Small intestine (tissue), 7 donors: ENCODE results near the gene KLF15. TPM values are rescaled to one million over a fixed set of nuclear protein-coding genes. Genes with fewer than 3 reads are reported as not detected.

Source experiments
- DNase-seq, 2 donors: peaks; one replicate each; pipeline versions ENCODE4 v3.0.0 to v3.0.0-alpha.2; 2013
- FAIRE-seq: peaks from 2 replicates; lab custom pipeline; 2012; peaks lifted over from hg19 to GRCh38; lab: Jason Lieb, UNC
- H3K27ac ChIP-seq, 3 donors: one replicate each; pipeline ENCODE4 v1.5.1; 2013; ENCODE audit warnings: low read length in 2 of 3, mild to moderate bottlenecking in 2 of 3, control low read depth in 1 of 3, inconsistent platforms in 1 of 3, low read depth in 1 of 3, moderate library complexity in 1 of 3
- H3K27me3 ChIP-seq, 3 donors: one replicate each; pipeline ENCODE4 v1.6.1; 2013; ENCODE audit warnings: low read length in 3 of 3, inconsistent platforms in 1 of 3; ENCODE audit not compliant: control insufficient read depth in 3 of 3, insufficient read depth in 3 of 3
- H3K36me3 ChIP-seq, 3 donors: one replicate each; pipeline ENCODE4 v1.6.1; 2013; ENCODE audit warnings: low read length in 3 of 3, inconsistent platforms in 1 of 3, low read depth in 1 of 3, mild to moderate bottlenecking in 1 of 3, moderate library complexity in 1 of 3; ENCODE audit not compliant: control insufficient read depth in 3 of 3, insufficient read depth in 2 of 3
- H3K4me1 ChIP-seq, 3 donors: one replicate each; pipeline ENCODE4 v1.6.1; 2013; ENCODE audit warnings: low read length in 2 of 3, inconsistent platforms in 1 of 3, low read depth in 1 of 3, mild to moderate bottlenecking in 1 of 3, moderate library complexity in 1 of 3; ENCODE audit not compliant: control insufficient read depth in 3 of 3, insufficient read depth in 2 of 3
- H3K4me3 ChIP-seq, 3 donors: one replicate each; pipeline ENCODE4 v1.5.1; 2013; ENCODE audit warnings: low read length in 3 of 3, control low read depth in 1 of 3, inconsistent platforms in 1 of 3, low read depth in 1 of 3, mild to moderate bottlenecking in 1 of 3, moderate library complexity in 1 of 3
- H3K9me3 ChIP-seq, 2 donors: one replicate each; pipeline ENCODE4 v1.6.1; 2013; ENCODE audit warnings: low read depth in 1 of 2, low read length in 1 of 2; ENCODE audit not compliant: control insufficient read depth in 2 of 2, insufficient read depth in 1 of 2
- whole genome bisulfite sequencing, 3 donors: extraction: QIAGEN DNeasy Blood & Tissue Kit; methylation state at CpG; one replicate each; pipeline ENCODE4 v1.1.7; 2013; 5-methylcytosine and 5-hydroxymethylcytosine counted together
- polyA plus RNA-seq, 4 donors: library from polyadenylated mRNA; stranded (reverse) in 3 of 4; unstranded in 1 of 4; fragments of 200-250 nt in 3 of 4; fragments of 120-200 nt in 1 of 4; gene quantifications; one replicate each; pipeline versions ENCODE4 v1.2.1 to v1.2.3, GENCODE V29; 2013
- donor health status: healthy with polysubstance abuse.
- donor health status: control.
- donor health status: control.
- donor health status: Bipolar disorder and iron deficiency.
- donor health status: healthy.

Gene KLF15
- polyA plus RNA-seq, 4 donors: 0.45 to 9.7 (median 2.0) TPM

- FAIRE-seq (no peak), DNase-seq (no peak)
- WGBS, 3 donors: 84 to 88% (median 86%) methylated on average over 7 of the region's 7 CpGs
- peaks cover 0 to 20% (median 0%) of the 10 kb centered on the region in 3 donors for H3K4me1 ChIP-seq
- H3K9me3 ChIP-seq: peaks cover 0 to 6% of the 10 kb centered on the region in 2 donors
- no peaks in the 10 kb centered on the region for H3K36me3 ChIP-seq
- H3K4me3 ChIP-seq: no peak overlapping the region
- peaks cover 0 to 29% (median 5%) of the 10 kb centered on the region in 3 donors for H3K27me3 ChIP-seq
- H3K27ac ChIP-seq: no peak overlapping the region
Measured at GRCh38 chr3:126354776-126355175, 2.4 kb downstream of the KLF15 start.

- DNase-seq (no peak), FAIRE-seq (no peak)
- Histone ChIP-seq H3K27ac (no peak overlapping the region), H3K4me3 (no peak overlapping the region), H3K4me1 (peaks cover 0 to 20% (median 0%) of the 10 kb centered on the region in 3 donors), H3K9me3 (peaks cover 0 to 3% of the 10 kb centered on the region in 2 donors), H3K36me3 (no peaks in the 10 kb centered on the region), H3K27me3 (peaks cover 0 to 22% (median 3%) of the 10 kb centered on the region in 3 donors)
- WGBS, 3 donors: 81 to 91% (median 88%) methylated on average over 8 of the region's 8 CpGs
Measured at GRCh38 chr3:126353694-126354321, 3.4 kb downstream of the KLF15 start.

GRCh38 chr3:126352476-126353454 lies 4.4 kb downstream of the KLF15 start:
- peaks cover 0 to 18% (median 0%) of the 10 kb centered on the region in 3 donors for H3K4me1 ChIP-seq
- FAIRE-seq (no peak), DNase-seq (no peak)
- 85 to 91% (median 86%) methylated on average over 26 to 27 of the region's 27 CpGs for WGBS, 3 donors
- no peak overlapping the region for H3K27ac ChIP-seq
- H3K36me3 ChIP-seq: no peaks in the 10 kb centered on the region
- H3K4me3 ChIP-seq: no peak overlapping the region
- H3K9me3 ChIP-seq: no peaks in the 10 kb centered on the region
- H3K27me3 ChIP-seq: peaks cover 0 to 11% (median 0%) of the 10 kb centered on the region in 3 donors

GRCh38 chr3:126351771-126352475 lies 5.3 kb downstream of the KLF15 start:
- 88 to 93% (median 91%) methylated on average over 15 to 18 of the region's 18 CpGs for WGBS, 3 donors
- DNase-seq: no peak
- Histone ChIP-seq H3K9me3 (no peaks in the 10 kb centered on the region), H3K27me3 (peaks cover 0 to 8% (median 0%) of the 10 kb centered on the region in 3 donors), H3K4me1 (peaks cover 0 to 15% (median 0%) of the 10 kb centered on the region in 3 donors), H3K36me3 (no peaks in the 10 kb centered on the region), H3K27ac (no peak overlapping the region), H3K4me3 (no peak overlapping the region)
- no peak for FAIRE-seq

- Histone ChIP-seq H3K27ac (no peak overlapping the region), H3K4me3 (no peak overlapping the region)
Measured at GRCh38 chr3:126351086-126351770, 6.0 kb downstream of the KLF15 start.

GRCh38 chr3:126350502-126351085 lies 6.6 kb downstream of the KLF15 start:
- no peak for DNase-seq
- Histone ChIP-seq H3K9me3 (no peaks in the 10 kb centered on the region), H3K4me1 (peaks cover 0 to 4% (median 0%) of the 10 kb centered on the region in 3 donors), H3K4me3 (no peak overlapping the region), H3K27ac (no peak overlapping the region), H3K36me3 (no peaks in the 10 kb centered on the region), H3K27me3 (no peaks in the 10 kb centered on the region)
- no peak for FAIRE-seq
- 81 to 87% (median 84%) methylated on average over 9 of the region's 9 CpGs for WGBS, 3 donors

More at GRCh38 chr3:126351086-126351770, 6.0 kb downstream of the KLF15 start:
- Histone ChIP-seq H3K36me3 (no peaks in the 10 kb centered on the region), H3K9me3 (no peaks in the 10 kb centered on the region), H3K4me1 (peaks cover 0 to 10% (median 0%) of the 10 kb centered on the region in 3 donors), H3K27me3 (peaks cover 0 to 3% (median 0%) of the 10 kb centered on the region in 3 donors)
- FAIRE-seq (no peak), DNase-seq (no peak)
- 83 to 87% (median 86%) methylated on average over 10 of the region's 10 CpGs for WGBS, 3 donors

- FAIRE-seq (no peak), DNase-seq (no peak)
- Histone ChIP-seq H3K4me1 (no peaks in the 10 kb centered on the region), H3K36me3 (no peaks in the 10 kb centered on the region), H3K4me3 (no peak overlapping the region), H3K9me3 (no peaks in the 10 kb centered on the region), H3K27ac (no peak overlapping the region), H3K27me3 (no peaks in the 10 kb centered on the region)
- WGBS, 3 donors: 63 to 70% (median 66%) methylated on average over 15 of the region's 15 CpGs
Measured at GRCh38 chr3:126349611-126350501, 7.4 kb downstream of the KLF15 start.
